ENCODE data around the gene GALNS. TPM values are rescaled to one million over a fixed set of nuclear protein-coding genes. Genes with fewer than 3 reads are reported as not detected.

GALNS gene
- total and polyA plus RNA-seq, 2 of the 13 experiments (the other 11 are each of a cell fraction or from before 2014, with no cell fraction given): 9.2 to 9.8 TPM

DNA sequence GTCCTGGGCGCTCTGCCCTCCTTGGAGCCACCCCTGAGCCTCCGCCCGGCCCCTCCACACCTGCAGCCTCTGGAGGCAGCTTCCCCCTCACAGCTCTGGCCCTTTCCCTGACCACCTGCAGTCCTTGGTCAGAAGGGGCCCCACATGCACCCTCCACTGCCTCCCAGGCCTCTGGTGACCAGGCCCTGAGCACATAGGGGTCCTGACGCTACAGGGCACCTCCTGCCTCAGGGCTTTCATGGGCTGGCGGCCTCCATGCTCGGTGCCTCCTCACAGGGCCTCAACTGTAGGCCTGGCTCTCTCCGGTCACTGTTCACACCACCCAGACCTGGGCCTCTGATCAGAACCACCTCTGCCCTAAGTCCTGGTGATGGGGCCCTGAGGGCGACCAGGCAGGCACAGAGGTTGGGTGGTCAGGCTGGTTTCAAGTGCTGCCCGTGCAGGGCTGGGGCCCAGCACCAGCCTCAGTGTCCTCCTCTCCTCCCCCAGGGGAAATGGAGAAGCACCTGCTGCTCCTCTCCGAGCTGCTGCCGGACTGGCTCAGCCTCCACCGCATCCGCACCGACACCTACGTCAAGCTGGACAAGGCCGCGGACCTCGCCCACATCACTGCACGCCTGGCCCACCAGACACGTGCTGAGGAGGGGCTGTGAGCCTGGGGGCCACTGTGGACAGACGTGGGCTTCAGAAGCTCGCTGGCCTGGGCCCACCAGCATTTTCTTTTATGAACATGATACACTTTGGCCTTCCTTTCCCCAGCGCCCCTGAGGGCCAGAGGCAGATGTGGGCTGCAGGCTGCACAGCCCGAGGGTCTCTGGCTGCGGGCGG, 48.9 kb downstream of the GALNS start (continued):
- TF ChIP-seq FOXK1 (CRISPR knock-in tag; IDR thresholded peaks at IDR 0.05; ENCODE audit: borderline replicate concordance, low read depth) (no peak), ZBTB38 (CRISPR knock-in tag; IDR thresholded peaks at IDR 0.05) (0 out of 2 replicates have a peak, but pooled peaks have one; percentile 19), SRSF4 (IDR thresholded peaks at IDR 0.05; ENCODE audit: low read depth, low read length, poor library complexity, severe bottlenecking) (peak; percentile 44), POLR2G (IDR thresholded peaks at IDR 0.05; ENCODE audit: low read depth, low read length) (peak; percentile 64), CAMTA2 (CRISPR knock-in tag; IDR thresholded peaks at IDR 0.05; ENCODE audit: borderline replicate concordance) (0 out of 2 replicates have a peak, but pooled peaks have one; percentile 66)
- TF ChIP-seq, protein P1, sequence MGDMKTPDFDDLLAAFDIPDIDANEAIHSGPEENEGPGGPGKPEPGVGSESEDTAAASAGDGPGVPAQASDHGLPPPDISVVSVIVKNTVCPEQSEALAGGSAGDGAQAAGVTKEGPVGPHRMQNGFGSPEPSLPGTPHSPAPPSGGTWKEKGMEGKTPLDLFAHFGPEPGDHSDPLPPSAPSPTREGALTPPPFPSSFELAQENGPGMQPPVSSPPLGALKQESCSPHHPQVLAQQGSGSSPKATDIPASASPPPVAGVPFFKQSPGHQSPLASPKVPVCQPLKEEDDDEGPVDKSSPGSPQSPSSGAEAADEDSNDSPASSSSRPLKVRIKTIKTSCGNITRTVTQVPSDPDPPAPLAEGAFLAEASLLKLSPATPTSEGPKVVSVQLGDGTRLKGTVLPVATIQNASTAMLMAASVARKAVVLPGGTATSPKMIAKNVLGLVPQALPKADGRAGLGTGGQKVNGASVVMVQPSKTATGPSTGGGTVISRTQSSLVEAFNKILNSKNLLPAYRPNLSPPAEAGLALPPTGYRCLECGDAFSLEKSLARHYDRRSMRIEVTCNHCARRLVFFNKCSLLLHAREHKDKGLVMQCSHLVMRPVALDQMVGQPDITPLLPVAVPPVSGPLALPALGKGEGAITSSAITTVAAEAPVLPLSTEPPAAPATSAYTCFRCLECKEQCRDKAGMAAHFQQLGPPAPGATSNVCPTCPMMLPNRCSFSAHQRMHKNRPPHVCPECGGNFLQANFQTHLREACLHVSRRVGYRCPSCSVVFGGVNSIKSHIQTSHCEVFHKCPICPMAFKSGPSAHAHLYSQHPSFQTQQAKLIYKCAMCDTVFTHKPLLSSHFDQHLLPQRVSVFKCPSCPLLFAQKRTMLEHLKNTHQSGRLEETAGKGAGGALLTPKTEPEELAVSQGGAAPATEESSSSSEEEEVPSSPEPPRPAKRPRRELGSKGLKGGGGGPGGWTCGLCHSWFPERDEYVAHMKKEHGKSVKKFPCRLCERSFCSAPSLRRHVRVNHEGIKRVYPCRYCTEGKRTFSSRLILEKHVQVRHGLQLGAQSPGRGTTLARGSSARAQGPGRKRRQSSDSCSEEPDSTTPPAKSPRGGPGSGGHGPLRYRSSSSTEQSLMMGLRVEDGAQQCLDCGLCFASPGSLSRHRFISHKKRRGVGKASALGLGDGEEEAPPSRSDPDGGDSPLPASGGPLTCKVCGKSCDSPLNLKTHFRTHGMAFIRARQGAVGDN (CRISPR knock-in tag; IDR thresholded peaks at IDR 0.05): peak; percentile 26; the same call in 1 of the 2 replicates

DNA sequence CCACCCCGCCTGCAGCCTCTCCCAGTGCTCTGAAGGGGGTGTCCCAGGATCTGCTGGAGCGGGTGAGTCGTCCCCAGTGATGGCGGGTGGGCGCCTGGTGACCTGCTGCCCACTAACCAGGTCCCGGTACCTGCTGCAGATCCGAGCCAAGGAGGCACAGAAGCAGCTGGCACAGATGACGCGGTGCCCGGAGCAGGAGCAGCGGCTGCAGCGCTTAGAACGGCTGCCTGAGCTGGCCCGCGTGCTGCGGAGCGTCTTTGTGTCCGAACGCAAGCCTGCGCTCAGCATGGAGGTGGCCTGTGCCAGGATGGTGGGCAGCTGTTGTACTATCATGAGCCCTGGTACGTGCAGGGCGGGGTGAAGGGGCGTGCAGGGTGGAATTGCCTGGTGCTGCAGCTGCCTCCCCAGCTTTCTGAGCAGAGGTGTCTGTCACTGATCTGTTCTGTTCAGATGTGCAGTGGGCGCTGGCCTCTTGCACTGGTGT, 49.6 kb downstream of the GALNS start:
- H2AFZ ChIP-seq (ENCODE audit: low read length): no peak overlapping the region
- POLR2A ChIA-PET: interaction anchor here (1.4 kb wide), 1 partner anchor 48 kb away, joined by 4 read pairs; no protein-coding TSS in a partner anchor
- intact Hi-C loops (cut with micrococcal nuclease; ENCODE audit: unreplicated experiment) (no loop called here), in situ Hi-C loops (cut with HindIII; ENCODE audit: extremely low pct_ligation_motif_present, low pct_unique_long_range_greater_than_20kb) (no loop called here)
- H3K36me3 ChIP-seq (replicated peaks in 1 of 2; ENCODE audit: control insufficient read depth in 1 of 2, insufficient read depth in 2 of 2, low read length in 2 of 2): peaks cover 15 to 43% of the 10 kb centered on the region in 2 experiments
- H4K20me1 ChIP-seq (ENCODE audit: insufficient read depth, low read length): peaks cover 14% of the 10 kb centered on the region; the same call in 1 of the 2 replicates
- H3K4me2 ChIP-seq (ENCODE audit: low read depth, low read length): no peak overlapping the region
- no peak overlapping the region for H3K9ac ChIP-seq (ENCODE audit: insufficient read depth, low read depth, low read length)
- H3K9me3 ChIP-seq (ENCODE audit: low read length): no peaks in the 10 kb centered on the region
- no peak overlapping the region for H3K27ac ChIP-seq (ENCODE audit: extremely low read length, insufficient read depth, low read length)
- H3K4me1 ChIP-seq (ENCODE audit: insufficient read depth, low read length): peaks cover 41% of the 10 kb centered on the region
- WGBS (ENCODE audit: low lambda C conversion rate): 97% methylated on average over 20 of the region's 24 CpGs
- H3K79me2 ChIP-seq (ENCODE audit: insufficient read depth, low read length): peaks cover 35% of the 10 kb centered on the region
- H3K27me3 ChIP-seq (ENCODE audit: control insufficient read depth in 1 of 2, insufficient read depth in 2 of 2, low read length in 2 of 2): no peaks in the 10 kb centered on the region
- CTCF ChIA-PET (ENCODE audit: low intra/inter-chr PET ratio, low total read pairs): no interaction called here
- no peak overlapping the region for H3K4me3 ChIP-seq (replicated peaks in 1 of 3; ENCODE audit: insufficient read depth in 1 of 3, low read depth in 2 of 3, low read length in 3 of 3)
- no peak for ATAC-seq
- DNase-seq (ENCODE audit: low spot score): no peak
- BruUV-seq (replicated peaks): no TSS peak
- FAIRE-seq: no peak
- TF ChIP-seq ZNF660 (CRISPR knock-in tag; IDR thresholded peaks at IDR 0.05; ENCODE audit: borderline replicate concordance, low read depth): no peak
- TF ChIP-seq ZBTB7A (CRISPR knock-in tag; IDR thresholded peaks at IDR 0.05): peak; percentile 35; the same call in 1 of the 2 replicates
- no peak for TF ChIP-seq NFYC (CRISPR knock-in tag; IDR thresholded peaks at IDR 0.05)
- TF ChIP-seq TARDBP (CRISPR knock-in tag; IDR thresholded peaks at IDR 0.05): 0 out of 2 replicates have a peak, but pooled peaks have one; percentile 26
- no peak for TF ChIP-seq NR2F6 (IDR thresholded peaks at IDR 0.05)
- no peak for TF ChIP-seq NR2F6 (CRISPR knock-in tag; IDR thresholded peaks at IDR 0.05)
- TF ChIP-seq ZNF430 (CRISPR knock-in tag; IDR thresholded peaks at IDR 0.05): no peak
- TF ChIP-seq MTA1 (CRISPR knock-in tag; IDR thresholded peaks at IDR 0.05; ENCODE audit: borderline replicate concordance): no peak
- TF ChIP-seq ZFP1 (CRISPR knock-in tag; IDR thresholded peaks at IDR 0.05): no peak
- no peak for TF ChIP-seq XBP1 (CRISPR knock-in tag; IDR thresholded peaks at IDR 0.05)
- TF ChIP-seq, protein P2, sequence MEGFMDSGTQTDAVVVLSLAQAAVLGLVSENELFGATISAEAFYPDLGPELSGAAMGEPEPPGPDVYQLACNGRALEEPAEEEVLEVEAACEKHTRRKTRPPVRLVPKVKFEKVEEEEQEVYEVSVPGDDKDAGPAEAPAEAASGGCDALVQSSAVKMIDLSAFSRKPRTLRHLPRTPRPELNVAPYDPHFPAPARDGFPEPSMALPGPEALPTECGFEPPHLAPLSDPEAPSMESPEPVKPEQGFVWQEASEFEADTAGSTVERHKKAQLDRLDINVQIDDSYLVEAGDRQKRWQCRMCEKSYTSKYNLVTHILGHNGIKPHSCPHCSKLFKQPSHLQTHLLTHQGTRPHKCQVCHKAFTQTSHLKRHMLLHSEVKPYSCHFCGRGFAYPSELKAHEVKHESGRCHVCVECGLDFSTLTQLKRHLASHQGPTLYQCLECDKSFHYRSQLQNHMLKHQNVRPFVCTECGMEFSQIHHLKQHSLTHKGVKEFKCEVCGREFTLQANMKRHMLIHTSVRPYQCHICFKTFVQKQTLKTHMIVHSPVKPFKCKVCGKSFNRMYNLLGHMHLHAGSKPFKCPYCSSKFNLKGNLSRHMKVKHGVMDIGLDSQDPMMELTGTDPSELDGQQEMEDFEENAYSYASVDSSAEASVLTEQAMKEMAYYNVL (CRISPR knock-in tag; IDR thresholded peaks at IDR 0.05; ENCODE audit: borderline replicate concordance): no peak
